GM21576 (cell line): ENCODE data around the gene SBK2.

ENCODE experiments used
- ATAC-seq: cut with Tn5 transposase; IDR thresholded peaks from one replicate; pipeline ENCODE4 v1.9.1; 2021; ENCODE audit warnings: mild to moderate bottlenecking, moderate library complexity; ENCODE audit not compliant: unreplicated experiment

Gene SBK2

DNA sequence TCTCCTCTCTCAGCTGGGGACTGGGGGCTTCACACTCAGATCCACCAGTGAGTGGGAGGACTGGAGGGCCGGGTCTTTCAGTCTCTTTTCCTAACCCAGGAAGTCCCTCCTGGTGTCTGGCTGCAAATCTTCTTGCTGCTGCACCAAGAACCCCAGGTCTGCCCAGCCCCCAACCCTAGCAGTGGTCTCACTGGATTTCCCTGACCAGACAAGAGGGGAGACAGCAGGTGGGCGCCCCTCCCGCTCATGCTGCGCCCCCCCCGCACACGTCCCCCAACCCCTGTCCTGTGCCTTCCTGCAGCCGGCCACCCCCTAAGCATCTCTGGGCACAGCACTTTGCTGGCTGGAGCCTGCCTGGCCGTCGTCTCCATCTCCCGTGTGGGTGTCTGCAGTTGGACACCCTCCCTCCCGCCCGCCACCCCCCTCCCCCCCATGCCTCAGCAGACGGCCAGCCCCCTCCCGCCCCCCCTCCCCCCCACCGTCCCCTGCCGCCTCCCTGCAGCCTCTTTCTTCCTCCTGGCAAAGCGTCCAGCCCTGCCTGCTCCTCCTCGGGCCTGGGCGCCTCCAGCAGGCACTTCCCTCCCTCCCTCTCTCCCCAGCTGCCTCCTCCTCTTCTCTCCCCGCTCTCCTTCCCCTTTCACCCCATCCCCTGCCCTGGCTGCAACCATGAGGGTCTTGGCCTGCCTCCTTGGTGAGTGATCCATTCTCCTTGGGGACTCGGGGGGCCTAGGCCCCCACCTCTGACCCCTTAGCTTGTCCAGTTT lies 48.8 kb downstream of the SBK2 start, which contains the start of gene SSC5D:
TSS of gene SSC5D (plus strand) at position 513 of the 764 bp plus-strand sequence. CDS start at position 667, 154 bp downstream.
- ATAC-seq, result no peak

DNA sequence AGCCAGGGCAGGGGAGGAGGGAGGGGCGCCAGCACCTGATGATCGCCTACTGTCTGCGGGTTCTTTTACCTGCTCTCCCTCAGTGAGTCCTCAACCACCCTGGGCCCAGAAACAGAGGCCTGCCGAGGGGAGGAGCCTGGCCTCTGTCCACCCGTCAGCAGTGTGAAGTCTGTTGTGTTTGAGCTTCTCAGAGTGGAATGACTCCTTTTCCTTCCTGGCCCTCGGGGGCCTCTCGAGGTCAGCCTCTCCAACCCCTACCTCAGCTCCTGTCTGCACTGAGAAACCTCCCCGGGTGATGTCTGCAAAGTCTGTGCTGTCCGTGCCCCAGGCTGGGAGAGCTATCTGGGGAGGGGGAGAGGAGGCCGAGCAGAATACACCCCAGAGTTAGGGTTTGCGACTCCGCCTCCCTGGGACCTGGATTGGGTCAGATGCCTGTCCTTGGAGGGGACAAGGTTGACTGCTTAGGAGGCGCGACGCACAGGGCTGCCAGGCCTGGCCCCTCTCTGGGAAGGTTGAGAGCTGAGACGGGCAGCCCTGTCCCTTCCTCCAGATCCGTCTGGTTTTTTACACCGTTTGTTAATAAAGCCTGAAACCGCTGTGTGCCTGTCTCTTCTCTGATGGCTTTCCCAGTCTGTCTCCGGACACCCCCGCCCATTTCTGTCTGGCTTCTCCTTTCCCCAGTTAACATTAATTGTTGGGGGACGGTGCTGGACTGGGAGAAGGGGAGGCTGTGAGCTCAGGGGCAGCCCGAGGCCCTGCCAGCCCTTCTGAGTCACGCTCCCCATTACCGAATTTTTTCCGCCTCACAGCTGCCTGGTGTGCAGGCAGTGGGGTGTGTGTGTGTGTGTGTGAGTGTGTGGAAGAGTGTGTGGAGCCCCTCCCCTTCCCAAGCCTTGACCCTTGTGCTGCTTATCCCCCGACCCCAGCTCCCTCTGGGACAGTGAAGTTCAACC lies 49.7 kb downstream of the SBK2 start:
- no peak for ATAC-seq

DNA sequence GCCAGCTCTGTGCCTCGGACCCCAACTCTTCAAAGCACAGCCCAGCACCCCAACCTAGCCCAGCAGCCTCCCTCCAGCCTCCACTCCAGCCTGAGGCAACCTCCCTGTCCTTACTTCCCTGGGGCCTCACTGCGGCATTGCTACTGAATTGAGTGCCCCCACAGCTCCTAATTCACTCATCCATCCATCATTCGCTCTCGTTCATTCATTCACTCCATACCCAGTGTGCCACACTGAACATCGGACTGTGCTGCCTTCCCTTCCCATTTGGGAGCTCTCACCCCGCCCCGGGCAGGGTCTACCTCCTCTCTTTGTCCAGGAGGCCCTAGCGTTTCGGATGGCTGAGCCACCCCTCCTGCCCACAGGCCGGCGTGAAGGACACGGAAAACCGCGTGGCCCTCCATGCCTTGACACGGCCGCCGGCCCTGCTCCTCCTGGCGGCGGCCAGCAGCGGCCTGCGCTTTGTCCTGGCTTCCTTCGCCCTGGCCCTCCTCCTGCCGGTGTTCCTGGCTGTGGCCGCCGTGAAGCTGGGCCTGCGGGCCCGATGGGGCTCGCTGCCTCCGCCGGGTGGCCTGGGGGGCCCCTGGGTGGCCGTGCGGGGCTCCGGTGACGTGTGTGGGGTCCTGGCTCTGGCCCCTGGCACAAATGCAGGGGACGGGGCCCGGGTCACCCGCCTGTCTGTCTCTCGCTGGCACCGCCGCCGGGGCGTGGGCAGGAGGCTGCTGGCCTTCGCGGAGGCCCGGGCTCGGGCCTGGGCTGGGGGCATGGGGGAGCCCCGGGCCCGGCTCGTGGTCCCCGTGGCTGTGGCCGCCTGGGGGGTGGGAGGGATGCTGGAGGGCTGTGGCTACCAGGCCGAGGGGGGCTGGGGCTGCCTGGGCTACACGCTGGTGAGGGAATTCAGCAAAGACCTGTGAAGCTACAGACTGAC lies 50.6 kb downstream of the SBK2 start:
- ATAC-seq, result no peak

DNA sequence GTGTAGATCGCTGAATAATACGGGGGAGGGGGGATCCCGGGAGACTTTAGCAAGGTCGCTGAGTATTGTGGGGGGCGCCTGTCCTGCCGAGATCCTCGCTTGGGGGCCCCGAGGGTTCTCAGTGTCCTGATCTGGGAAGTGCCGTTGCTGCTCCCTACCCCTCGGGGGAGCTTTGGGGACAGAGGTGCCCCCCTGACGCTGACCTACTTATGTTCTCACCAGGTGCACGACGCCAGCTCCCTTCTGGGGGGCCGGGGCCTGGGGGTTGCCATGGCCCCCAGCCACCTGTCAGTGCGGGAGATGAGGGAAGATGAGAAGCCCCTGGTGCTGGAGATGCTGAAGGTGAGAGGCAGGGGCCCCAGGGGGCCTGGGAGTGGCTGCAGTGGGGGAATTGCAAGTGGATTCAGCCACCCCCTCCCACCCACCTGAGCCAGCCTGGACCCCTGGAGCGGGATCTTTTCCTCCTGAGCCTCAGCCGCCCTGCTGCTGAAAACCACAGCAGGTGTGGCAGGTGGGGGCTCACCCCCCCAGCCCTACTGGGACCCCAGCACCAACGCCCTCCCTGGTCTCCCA lies 51.4 kb downstream of the SBK2 start:
- no peak for ATAC-seq

DNA sequence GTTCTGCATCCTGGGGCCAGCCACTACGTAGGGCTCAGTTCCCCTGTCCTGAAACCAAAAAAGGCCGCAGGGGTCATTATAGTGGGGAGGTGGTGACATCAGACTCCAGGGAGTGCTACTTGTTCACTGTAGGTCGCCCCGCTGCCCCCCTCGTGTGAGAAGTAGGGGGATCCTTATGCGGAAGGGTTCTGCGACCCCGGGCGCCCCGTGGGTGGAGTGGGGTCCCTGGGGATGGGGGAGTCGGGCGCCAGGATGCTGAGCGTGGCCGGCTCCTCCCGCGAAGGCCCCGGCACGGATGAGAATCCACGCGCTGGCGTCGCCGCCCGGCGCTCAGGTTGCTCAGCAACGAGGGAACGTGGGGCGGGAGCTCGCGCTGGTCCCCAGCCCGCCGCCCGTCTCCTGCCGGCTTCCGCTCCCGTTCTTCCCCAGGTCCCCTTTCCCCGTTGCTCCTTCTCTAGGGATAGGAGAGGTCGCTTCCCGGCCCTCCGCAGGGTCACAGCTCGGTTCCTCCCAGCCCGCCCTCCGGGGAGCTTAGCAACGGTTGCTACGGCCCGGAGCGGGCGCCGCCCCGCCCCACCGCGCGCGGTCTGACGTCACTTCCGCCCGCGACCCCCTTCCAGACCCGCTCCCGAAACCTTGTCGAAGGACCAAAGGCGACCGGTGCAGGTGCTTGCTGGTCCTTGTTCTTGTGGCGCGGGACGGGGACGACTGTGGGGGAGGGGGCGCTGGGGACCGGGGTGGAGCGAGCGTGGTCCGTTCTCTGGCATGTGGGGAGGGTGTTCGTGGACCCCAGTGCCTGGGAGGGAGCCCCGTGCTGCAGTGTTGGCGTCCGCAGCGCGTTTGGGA lies 52.1 kb downstream of the SBK2 start, which contains the start of gene NAT14:
TSS of gene NAT14 (plus strand) at position 596 of the 846 bp plus-strand sequence. CDS start 521 bp downstream, outside the sequence.
- no peak for ATAC-seq

DNA sequence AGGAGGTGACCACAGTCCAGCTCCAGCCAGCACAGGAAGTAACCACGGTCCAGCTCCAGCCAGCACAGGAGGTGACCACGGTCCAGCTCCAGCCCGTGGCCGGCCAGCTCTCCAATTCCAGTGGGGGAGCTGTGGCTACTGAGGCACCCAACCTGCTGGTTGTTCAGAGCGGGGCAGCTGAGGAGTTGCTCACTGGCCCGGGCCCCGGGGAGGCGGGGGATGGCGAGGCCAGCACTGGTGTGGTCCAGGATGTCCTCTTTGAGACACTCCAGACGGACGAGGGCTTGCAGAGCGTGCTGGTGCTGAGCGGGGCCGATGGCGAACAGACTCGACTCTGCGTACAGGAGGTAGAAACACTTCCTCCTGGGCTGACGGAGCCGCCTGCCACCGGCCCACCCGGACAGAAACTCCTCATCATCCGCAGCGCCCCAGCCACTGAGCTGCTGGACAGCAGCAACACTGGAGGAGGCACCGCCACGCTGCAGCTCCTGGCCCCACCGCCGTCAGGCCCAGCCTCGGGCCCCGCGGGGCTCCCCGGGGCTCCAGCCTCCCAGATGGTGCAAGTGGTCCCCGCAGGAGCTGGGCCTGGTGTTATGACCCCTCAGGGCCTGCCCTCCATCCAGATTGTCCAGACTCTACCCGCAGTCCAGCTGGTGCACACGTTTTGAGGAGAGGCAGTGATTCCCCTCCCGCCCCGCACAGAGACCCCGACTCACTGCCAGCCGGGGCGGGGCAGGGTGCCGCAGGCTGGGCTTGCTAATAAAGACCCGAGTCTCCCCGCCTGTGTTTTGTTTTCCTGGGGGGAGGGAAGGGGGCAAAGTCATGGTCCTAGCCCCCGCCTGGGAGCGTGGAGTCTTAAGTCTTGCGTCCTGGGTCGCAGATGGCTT lies 53.0 kb downstream of the SBK2 start:
- ATAC-seq, result no peak

DNA sequence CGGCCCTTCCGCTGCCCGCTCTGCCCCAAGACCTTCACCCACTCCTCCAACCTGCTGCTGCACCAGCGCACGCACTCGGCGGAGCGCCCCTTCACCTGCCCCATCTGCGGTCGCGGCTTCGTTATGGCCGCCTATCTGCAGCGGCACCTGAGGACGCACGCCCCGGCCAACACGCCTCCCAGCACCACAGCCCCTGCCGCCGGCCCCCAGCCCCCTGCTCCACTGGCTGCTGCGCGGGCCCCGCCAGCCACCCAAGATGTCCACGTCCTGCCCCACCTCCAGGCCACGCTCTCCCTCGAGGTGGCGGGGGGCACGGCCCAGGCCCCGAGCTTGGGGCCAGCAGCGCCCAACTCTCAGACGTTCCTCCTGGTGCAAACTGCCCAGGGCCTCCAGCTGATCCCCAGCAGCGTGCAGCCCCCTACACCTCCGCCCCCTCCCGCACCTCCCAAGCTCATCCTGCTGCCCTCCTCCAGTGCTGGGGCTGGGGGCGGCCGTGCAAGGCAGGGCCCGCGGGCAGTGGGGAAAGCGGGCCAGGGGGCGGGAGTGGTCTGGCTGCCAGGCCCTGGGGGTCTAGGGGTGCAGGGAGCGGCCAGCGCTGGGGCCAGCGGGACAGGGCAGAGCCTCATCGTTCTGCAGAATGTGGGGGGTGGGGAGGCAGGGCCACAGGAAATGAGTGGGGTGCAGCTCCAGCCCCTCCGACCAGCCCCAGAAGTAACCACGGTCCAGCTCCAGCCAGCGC lies 53.8 kb downstream of the SBK2 start:
- ATAC-seq, result no peak

DNA sequence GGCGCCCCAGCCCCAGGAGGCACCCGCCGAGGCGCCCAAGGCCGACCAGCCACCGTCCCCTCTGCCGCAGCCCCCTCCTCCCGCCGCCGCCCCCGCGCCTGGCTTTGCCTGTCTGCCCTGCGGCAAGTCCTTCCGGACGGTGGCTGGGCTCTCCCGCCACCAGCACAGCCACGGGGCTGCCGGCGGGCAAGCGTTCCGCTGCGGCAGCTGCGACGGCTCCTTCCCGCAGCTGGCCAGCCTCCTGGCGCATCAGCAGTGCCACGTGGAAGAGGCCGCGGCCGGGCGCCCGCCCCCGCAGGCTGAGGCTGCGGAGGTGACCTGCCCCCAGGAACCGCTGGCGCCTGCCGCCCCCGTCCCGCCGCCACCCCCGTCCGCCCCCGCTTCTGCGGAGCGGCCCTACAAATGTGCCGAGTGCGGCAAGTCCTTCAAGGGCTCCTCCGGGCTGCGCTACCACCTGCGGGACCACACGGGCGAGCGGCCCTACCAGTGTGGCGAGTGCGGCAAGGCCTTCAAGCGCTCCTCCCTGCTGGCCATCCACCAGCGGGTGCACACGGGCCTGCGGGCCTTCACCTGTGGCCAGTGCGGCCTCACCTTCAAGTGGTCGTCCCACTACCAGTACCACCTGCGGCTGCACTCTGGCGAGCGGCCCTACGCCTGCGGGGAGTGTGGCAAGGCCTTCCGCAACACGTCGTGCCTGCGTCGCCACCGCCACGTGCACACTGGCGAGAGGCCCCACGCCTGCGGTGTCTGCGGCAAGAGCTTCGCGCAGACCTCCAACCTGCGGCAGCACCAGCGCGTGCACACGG lies 54.6 kb downstream of the SBK2 start:
- no peak for ATAC-seq

DNA sequence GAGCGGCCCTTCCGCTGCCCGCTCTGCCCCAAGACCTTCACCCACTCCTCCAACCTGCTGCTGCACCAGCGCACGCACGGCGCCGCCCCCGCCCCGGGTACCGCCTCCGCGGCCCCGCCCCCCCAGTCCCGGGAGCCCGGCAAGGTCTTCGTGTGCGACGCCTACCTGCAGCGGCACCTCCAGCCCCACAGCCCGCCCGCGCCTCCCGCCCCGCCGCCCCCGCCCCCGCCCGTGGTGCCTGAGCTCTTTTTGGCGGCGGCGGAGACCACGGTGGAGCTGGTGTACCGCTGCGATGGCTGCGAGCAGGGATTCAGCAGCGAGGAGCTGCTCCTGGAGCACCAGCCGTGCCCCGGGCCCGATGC lies 55.2 kb downstream of the SBK2 start:
- no peak for ATAC-seq

DNA sequence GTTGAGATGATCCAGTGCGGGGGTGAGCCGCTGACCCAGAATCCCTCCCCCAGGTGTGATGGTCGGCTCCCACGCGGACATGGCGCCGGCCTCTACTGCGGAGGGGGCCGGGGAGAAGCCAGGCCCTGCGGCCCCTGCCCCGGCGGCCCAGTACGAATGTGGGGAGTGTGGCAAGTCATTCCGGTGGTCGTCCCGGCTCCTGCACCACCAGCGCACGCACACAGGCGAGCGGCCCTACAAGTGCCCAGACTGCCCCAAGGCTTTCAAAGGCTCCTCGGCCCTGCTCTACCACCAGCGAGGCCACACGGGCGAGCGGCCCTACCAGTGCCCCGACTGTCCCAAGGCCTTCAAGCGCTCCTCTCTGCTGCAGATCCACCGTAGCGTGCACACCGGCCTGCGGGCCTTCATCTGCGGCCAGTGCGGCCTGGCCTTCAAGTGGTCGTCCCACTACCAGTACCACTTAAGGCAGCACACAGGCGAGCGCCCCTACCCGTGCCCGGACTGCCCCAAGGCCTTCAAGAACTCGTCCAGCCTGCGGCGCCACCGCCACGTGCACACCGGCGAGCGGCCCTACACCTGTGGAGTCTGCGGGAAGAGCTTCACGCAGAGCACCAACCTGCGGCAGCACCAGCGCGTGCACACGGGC lies 55.7 kb downstream of the SBK2 start:
- ATAC-seq, result no peak

DNA sequence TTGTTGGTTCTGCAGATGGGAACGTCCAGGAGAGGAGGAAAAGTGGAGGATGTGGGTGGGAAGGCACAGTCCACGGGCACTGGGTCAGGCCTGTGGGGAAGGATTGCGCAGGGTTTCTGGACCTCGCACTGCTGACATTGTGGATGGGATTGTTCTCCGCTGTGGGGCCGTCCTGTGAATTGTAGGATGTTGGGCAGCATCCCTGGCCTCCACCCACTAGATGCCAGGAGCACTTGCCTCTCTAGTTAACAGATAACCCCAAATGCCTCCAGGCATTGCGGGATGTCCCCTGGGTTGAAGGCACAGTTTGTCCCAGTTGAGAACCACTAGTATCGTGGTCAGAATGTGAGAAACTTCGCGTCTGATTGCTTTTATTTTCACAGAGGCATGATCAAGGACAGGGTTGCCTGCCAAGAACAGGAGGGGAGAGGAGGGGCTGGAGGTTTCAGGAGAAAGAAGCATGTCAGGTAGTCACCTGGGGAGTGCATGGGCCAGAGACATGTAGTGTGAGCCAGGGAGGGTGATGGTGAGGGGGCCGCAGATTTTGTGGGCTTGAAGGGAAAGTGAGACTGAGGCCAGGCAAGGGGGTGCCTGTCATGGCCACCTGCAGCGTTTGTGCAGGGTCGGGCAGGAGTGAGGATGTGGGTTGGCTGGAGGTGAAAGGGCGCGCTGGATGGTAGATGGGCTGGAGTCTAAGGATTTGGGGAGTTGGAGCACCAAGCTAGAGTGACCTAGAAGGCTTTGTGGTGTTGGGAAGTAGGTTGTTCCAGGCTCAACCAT lies 57.3 kb downstream of the SBK2 start:
- ATAC-seq, result no peak

DNA sequence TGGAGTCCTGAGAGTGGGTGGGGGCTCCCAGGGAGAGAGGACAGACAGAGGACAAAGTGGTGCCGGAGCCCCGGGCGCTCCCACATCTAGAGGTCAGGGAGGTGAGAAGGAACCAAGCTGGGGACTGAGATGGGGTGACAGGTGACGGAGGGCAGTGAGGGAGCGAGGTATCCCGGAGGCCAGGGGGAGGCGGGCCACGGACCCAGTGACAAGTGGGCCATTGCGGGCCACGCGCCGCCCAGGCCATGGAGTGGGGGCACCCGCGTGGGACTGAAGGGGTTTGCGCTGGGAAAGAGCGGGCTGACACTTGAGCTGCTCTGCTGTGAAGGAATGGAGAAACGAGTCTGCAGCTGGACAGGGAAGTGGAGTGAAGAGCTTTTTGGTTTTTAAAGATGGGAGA lies 57.9 kb downstream of the SBK2 start:
- ATAC-seq, result no peak
